CD1c-positive myeloid dendritic cell (primary cell): Measurements from ENCODE around the gene TAMM41.
"Not testable (repeated sequence)": the region's sequence is repeated elsewhere in the genome, so short reads cannot be mapped to it uniquely, and the experiment has no call there.

Source experiments
- DNase-seq: peaks from one replicate; pipeline ENCODE4 v3.0.0-alpha.2; 2016; ENCODE audit errors: extremely low spot score

TAMM41 gene

GRCh38 chr3:11814663-11815062 lies 32.0 kb downstream of the TAMM41 start:
- DNase-seq, result no peak

- DNase-seq, result no peak
These were observed 36.4 kb downstream of the TAMM41 start for GRCh38 chr3:11810276-11810675.

GRCh38 chr3:11808231-11808630 lies 38.5 kb downstream of the TAMM41 start:
- DNase-seq, result no peak

- no peak for DNase-seq
These were observed 39.0 kb downstream of the TAMM41 start for GRCh38 chr3:11807686-11808085.

DNA sequence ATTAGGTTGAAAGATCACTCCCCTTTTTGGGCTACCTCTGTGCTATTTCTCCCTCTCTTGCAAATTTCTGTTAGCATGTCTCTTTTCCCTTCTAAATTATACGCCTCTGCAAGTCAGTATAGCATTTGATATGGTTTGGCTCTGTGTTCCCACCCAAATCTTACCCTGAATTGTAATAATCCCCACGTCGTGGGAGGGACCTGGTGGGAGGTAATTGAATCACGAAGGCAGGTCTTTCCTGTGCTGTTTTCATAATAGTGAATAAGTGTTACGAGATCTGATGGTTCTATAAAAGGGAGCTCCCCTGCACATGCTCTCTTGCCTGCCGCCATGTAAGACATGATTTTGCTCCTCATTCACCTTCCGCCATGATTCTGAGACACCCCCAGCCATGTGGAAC lies 41.0 kb downstream of the TAMM41 start:
- no peak for DNase-seq

DNA sequence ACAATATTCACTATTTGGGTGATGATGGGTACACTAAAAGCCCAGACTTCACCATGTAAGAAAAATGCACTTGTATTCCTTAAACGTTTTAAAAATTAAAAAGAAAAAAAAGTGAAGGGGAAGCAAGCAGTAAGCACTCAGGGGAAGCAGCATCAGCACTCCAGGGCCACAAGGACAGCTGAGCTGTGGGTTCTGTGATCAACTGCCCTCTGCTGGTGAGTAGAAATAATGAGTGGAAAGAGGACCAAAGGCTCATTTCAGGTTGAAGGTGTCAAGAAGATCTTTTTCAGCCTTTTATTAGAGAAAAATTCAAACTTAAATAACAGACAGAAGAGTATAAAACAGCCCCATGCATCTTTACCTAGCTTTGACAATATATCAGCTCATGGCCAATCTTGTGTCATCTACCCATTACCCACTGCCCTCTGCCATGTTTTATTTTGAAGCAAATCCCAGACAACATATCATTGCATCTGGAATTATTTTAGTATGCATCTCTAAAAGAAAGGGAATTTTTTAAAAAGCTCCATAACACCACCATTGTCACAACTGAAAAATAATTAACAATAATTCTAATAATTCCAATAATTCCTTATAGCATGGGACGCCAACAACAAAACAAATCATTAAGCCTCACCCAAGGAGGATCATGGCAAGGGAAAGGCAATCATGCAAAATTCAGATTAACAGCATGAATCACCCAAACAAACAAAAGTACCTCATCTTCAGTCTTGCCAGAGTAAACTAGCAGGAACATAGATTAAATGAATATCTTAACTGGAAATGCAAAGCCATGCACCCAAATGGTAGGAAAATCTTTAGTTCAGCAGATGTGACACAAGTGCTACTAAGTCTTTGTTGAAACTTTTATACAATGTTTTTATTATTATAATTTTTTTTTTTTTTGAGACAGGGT lies 42.5 kb downstream of the TAMM41 start:
- peak; percentile 41 for DNase-seq

GRCh38 chr3:11799791-11800190 lies 46.9 kb downstream of the TAMM41 start:
- DNase-seq, result no peak

GRCh38 chr3:11794927-11795326 lies 51.8 kb downstream of the TAMM41 start:
- no peak for DNase-seq

DNA sequence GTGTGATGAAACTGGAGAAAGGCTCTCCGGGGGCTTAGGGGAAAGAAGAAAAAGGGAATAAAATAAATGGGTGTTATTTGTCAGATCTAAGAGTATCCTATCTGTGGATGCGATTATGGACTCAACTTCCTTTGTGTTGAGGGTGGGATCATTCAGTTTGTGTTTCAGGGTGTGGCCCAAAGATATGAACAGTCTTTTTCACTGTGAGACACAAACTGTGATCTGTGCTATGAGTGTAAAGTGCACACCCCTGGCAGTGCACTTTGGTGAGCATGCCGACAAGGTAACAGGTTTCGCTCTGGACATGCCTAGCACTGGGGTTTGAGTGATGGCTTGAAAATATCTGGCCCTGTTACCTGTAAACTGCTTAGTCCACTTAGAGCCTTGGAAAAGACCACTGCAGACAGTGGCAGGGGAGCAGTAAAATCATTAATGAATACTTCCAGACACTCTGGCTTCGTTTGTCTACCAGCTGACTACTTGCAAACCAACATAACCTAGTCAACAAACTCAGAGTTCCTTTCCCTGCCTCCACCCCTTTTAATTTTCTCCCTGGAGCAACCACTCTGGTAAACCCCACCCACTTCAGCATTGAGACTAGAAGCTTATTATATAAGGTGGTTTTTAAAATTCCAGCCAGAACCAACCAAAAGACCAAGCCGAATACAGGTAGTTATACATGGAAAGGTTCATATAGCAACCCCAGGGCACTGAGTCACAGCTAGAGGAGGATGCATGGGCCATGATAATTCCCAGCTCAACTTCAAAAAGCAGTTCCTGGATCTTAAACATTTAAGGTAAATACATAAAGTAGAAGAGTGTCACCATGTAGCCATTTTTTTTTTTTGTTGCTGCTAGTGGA lies 55.1 kb downstream of the TAMM41 start:
- DNase-seq, result no peak

GRCh38 chr3:11789412-11789811 lies 57.3 kb downstream of the TAMM41 start:
- no peak for DNase-seq

- DNase-seq, result peak; percentile 2
These were observed 61.7 kb downstream of the TAMM41 start for GRCh38 chr3:11784971-11785377.

GRCh38 chr3:11780341-11780740 lies 66.3 kb downstream of the TAMM41 start:
- no peak for DNase-seq

GRCh38 chr3:11779626-11780025 lies 67.1 kb downstream of the TAMM41 start:
- DNase-seq, result no peak

GRCh38 chr3:11778248-11778647 lies 68.4 kb downstream of the TAMM41 start:
- DNase-seq, result no peak

GRCh38 chr3:11776346-11776745 lies 70.3 kb downstream of the TAMM41 start:
- no peak for DNase-seq

DNA sequence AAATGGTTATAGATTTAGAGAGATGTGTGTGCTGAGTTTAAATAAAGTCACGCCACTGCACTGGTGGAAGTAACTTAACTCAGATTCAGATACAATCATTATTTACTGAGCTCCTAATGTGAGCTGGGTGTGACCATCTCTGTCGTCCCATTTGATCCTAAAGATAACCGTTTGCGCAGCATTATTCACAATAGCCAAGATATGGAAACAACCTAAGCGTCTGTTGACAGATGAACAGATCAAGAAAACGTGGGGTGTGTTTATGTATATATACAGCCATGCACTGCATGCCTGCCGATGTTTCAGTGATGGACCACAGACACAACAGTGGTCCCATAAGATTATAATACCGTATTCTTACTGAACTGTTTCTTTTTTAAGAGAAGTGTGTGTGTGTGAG lies 71.2 kb downstream of the TAMM41 start:
- no peak for DNase-seq

DNA sequence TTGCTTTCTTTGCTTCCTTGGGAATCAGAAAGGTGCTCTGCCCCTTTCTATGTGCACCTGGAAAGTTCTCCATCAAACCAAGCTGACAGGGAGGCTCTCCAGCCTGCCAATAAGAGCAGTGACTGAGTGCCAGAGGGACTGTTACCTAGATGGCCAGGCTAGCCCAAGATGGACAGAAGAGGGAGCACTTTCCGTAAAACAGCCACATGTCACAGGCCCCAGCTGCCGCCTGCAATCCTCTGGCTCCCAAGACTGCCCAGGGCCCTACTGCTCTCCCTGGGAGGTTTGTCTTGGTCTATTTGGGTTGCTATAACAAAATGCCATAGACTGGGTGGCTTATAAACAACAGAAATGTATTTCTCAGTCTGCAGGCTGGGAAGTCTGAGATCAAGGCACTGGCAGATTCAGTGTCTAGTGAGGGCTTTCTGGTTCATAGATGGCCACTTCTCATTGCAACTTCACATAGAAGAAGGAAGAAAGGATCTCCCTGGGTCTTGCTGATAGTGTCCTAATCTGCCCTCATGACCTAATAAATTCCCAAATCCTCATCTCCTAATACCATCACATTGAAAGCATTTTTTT lies 72.3 kb downstream of the TAMM41 start:
- no peak for DNase-seq

DNA sequence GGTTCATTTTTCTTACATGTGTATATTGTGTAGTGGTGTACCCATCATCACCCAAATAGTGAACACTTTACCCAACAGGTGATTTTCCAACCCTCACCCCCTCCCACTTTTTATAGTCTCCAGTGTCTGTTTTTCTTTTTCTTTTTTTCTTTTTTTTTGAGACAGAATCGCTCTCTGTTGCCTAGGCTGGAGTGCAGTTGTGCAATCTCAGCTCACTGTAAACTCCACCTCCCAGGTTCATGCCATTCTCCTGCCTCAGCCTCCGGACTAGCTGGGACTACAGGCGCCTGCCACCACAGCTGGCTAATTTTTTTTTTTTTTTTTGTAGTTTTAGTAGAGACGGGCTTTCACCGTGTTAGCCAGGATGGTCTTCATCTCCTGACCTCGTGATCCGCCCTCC lies 74.8 kb downstream of the TAMM41 start:
- not testable (repeated sequence) for DNase-seq

GRCh38 chr3:11770477-11771391 lies 76.0 kb downstream of the TAMM41 start:
- DNase-seq, result peak; percentile 75

DNA sequence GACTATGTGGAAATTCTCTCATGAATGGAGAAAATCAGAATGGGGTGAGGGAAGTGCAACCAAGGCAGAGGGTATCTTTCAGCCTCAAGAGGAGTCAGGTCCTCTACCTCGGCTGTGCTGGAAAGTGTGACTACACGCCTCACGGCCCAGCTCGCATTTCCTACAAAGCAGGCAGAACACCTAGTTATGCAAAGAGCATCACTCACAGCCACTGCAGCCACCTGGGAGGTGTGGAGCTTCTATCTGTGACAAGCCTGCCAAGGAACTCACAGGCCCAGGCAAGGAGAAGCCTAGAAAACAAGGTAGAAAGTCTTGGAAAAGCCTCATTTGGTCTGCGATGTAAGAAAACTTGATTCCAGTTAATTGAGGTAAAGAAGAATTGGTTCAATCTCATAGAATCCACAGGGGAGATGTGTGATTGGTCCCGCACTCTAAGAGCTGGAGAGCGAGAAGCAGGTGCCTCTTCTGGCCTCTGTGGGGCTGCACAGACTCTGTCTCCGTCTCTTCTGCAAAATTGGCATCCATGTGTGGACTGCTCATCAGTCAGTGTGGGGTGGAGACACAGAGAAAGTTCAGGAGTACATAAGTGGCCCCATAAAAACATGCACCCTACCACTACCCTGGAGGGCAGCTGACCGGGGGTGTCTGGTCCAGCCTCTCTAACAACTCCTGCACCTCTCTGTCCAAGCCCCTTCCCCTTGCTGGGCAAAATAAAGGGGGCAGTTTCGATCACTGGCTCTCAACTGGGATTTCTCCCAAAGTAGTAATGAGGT lies 76.8 kb downstream of the TAMM41 start:
- no peak for DNase-seq

DNA sequence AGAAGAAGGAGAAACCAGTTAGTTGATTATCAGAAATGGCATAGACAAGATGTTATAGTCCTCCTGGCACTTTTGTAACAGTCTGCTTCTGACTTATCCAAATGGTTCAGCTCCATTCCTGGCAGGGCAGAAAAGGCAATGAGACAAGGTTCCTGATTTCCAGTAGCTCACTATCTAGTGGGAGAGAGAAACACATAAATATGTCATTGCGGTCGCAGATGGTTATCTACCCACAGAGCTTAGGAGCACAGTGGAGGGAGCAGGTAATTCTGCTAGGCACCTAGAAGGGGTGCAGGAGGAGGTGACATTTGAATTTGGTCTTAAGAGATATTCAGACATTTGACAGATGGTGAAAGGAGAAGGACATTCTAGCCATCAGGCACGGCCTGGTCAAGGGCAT lies 78.1 kb downstream of the TAMM41 start:
- no peak for DNase-seq
